Calu3 (cell line): Measurements from ENCODE around the gene SLCO3A1. TPM values are rescaled to one million over a fixed set of nuclear protein-coding genes. Genes with fewer than 3 reads are reported as not detected.

Source experiments
- BruUV-seq: library from RNA; stranded (reverse); fragments of 400-500 nt; replicated peaks from 2 replicates; lab custom pipeline; 2021; lab: Mats Ljungman, UMichigan
- CTCF ChIA-PET: fragments of 300-600 bp; sonication (Branson Sonifier 250); formaldehyde crosslinking; loops from one replicate; lab custom pipeline; 2022; ENCODE audit warnings: antibody characterized with exemption; lab: Charles Lee
- DNase-seq: peaks from one replicate; pipeline ENCODE4 v3.0.0; 2022
- H3K27ac Mint-ChIP-seq: one replicate; pipeline ENCODE4 v1.8.0; 2022; ENCODE audit warnings: mixed read lengths; ENCODE audit not compliant: unreplicated experiment
- H3K27me3 Mint-ChIP-seq: one replicate; pipeline ENCODE4 v1.8.0; 2022; ENCODE audit warnings: mixed read lengths; ENCODE audit not compliant: unreplicated experiment
- H3K36me3 Mint-ChIP-seq: one replicate; pipeline ENCODE4 v1.8.0; 2022; ENCODE audit warnings: mild to moderate bottlenecking, moderate library complexity, mixed read lengths; ENCODE audit not compliant: insufficient read depth, unreplicated experiment
- H3K4me1 Mint-ChIP-seq: one replicate; pipeline ENCODE4 v1.8.0; 2022; ENCODE audit warnings: mild to moderate bottlenecking, low read depth, mixed read lengths; ENCODE audit not compliant: unreplicated experiment
- H3K4me3 Mint-ChIP-seq: one replicate; pipeline ENCODE4 v1.8.0; 2022; ENCODE audit warnings: mild to moderate bottlenecking, low read depth, moderate library complexity, mixed read lengths; ENCODE audit not compliant: unreplicated experiment
- H3K9me3 Mint-ChIP-seq: one replicate; pipeline ENCODE4 v1.8.0; 2022; ENCODE audit warnings: low read depth, mixed read lengths; ENCODE audit not compliant: unreplicated experiment
- intact Hi-C: fragments of 100-400 bp; cut with micrococcal nuclease; formaldehyde crosslinking; loops from one replicate; pipeline ENCODE4 v1.10.0; 2022; ENCODE audit not compliant: unreplicated experiment
- total RNA-seq: library from RNA; stranded (reverse); gene quantifications from 2 replicates; pipeline ENCODE4 v1.2.3, GENCODE V29; 2022
- TF ChIP-seq, protein P1 (sequence below): fragments of 200-600 bp; IDR thresholded peaks from one replicate; pipeline ENCODE4 v1.8.0; 2022; ENCODE audit warnings: antibody characterized with exemption; ENCODE audit not compliant: unreplicated experiment

Gene SLCO3A1
- total RNA-seq, 1 experiment from 2014 or later, result 65.9 TPM

DNA sequence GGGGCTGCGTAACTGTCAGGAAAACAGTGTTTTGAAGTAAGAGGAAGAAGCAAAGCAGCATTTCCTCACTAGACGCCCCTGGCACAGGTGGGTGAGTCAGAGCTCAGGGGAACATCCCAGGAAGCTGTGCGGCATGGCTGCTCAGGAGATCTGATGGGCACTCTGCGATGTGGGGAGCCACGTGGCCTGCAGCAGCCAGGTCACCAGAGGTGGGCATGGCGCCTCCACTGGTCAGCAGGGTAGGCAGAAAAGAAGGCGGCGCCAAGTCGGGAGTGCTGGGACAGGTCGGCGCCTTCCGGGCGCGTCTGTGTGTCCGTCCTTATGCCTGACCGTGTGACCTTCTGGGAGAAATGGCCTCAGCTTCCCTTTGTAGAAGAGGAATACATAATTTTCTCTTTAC lies 290.3 kb downstream of the SLCO3A1 start:
- intact Hi-C loops, result no loop called here
- no peaks in the 10 kb centered on the region for H3K27me3 Mint-ChIP-seq
- H3K9me3 Mint-ChIP-seq, result no peaks in the 10 kb centered on the region
- CTCF ChIA-PET, result no interaction called here
- no TSS peak for BruUV-seq
- H3K4me3 Mint-ChIP-seq, result no peak overlapping the region
- no peak overlapping the region for H3K27ac Mint-ChIP-seq
- TF ChIP-seq, protein P1, sequence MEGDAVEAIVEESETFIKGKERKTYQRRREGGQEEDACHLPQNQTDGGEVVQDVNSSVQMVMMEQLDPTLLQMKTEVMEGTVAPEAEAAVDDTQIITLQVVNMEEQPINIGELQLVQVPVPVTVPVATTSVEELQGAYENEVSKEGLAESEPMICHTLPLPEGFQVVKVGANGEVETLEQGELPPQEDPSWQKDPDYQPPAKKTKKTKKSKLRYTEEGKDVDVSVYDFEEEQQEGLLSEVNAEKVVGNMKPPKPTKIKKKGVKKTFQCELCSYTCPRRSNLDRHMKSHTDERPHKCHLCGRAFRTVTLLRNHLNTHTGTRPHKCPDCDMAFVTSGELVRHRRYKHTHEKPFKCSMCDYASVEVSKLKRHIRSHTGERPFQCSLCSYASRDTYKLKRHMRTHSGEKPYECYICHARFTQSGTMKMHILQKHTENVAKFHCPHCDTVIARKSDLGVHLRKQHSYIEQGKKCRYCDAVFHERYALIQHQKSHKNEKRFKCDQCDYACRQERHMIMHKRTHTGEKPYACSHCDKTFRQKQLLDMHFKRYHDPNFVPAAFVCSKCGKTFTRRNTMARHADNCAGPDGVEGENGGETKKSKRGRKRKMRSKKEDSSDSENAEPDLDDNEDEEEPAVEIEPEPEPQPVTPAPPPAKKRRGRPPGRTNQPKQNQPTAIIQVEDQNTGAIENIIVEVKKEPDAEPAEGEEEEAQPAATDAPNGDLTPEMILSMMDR, result no peak
- H3K36me3 Mint-ChIP-seq, result peaks cover 6% of the 10 kb centered on the region
- DNase-seq, result no peak
- H3K4me1 Mint-ChIP-seq, result peaks cover 9% of the 10 kb centered on the region

DNA sequence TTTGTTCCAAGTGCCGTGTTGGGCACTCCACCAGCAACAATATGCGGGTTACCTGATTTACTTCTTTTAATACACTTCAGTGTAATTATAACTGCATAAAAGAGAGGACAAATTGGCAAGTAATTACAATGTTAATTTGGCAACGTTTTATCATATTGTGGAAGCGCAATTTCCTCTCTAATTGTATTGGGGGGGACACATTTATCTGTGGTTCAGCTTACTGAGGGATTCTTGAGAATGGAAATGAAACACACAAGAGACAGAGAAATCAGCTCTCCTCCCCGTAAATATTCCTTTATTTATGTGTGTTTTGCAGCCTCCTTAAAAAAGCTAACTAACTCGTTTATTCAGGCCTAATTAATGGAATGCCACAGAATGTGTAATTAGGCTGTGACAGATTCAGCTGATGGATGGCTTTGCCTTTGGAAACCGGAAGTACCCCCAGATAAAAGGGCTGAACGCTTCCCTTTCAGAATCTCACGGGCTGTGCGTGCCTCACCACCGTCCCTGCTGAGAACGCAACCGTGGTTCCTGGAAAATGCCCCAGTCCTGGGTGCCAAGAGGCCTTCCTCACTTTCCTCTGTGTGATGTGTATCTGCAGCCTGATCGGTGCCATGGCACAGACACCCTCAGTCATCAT lies 293.1 kb downstream of the SLCO3A1 start:
- TF ChIP-seq, protein P1, result no peak
- Mint-ChIP-seq H3K4me3 (no peak overlapping the region), H3K4me1 (no peaks in the 10 kb centered on the region), H3K27me3 (no peaks in the 10 kb centered on the region), H3K27ac (no peak overlapping the region), H3K36me3 (peaks cover 6% of the 10 kb centered on the region), H3K9me3 (no peaks in the 10 kb centered on the region)
- DNase-seq, result no peak
- intact Hi-C loops, result no loop called here
- CTCF ChIA-PET, result interaction anchor here (0.6 kb wide), 1 partner anchor 31 kb away, joined by 3 read pairs; no protein-coding TSS in a partner anchor
- BruUV-seq, result no TSS peak

DNA sequence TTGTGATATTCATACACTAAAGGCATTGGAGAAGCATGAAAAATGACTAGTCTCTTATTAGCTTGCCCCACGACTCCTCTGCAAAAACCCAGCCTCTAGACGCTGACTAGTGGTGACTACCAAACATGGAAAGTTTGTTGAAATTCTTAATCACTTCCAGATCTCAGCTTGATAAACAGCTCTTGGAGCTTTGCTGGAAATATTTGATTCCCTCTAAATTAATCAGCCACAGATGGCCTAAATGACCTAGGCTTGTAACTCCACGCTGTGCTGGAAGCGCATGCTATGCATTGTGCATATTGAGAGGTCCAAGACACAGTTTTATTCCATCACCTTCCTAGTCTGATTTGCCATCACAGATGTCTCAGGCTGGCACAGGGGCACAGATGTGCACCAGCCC lies 295.5 kb downstream of the SLCO3A1 start:
- Mint-ChIP-seq H3K27ac (no peak overlapping the region), H3K27me3 (no peaks in the 10 kb centered on the region), H3K4me1 (no peaks in the 10 kb centered on the region), H3K36me3 (no peaks in the 10 kb centered on the region), H3K4me3 (no peak overlapping the region), H3K9me3 (no peaks in the 10 kb centered on the region)
- no peak for DNase-seq
- TF ChIP-seq, protein P1, result no peak
- no TSS peak for BruUV-seq
- intact Hi-C loops, result no loop called here
- CTCF ChIA-PET, result no interaction called here

DNA sequence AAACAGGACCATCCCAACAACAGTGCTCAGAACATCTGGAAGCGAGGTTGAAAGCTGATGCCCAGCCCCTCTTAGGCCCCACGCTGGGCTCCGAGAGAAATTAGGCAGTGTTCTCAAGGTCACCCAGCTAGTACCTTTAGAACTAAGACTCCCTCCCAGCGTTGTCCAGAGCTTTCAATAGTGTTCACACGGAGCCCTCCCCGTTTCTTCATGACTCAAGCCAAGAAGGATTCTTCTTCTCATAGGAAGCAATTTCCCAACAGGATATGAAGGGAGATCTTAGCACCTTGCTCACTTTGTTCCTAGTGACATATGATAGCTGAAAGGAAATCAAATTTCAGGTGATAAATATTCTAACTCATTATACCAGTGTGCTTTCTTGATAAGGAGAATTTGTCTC lies 296.0 kb downstream of the SLCO3A1 start:
- no peaks in the 10 kb centered on the region for H3K9me3 Mint-ChIP-seq
- H3K36me3 Mint-ChIP-seq, result no peaks in the 10 kb centered on the region
- H3K4me1 Mint-ChIP-seq, result no peaks in the 10 kb centered on the region
- intact Hi-C loops, result no loop called here
- no peak for DNase-seq
- no TSS peak for BruUV-seq
- H3K27me3 Mint-ChIP-seq, result no peaks in the 10 kb centered on the region
- H3K27ac Mint-ChIP-seq, result no peak overlapping the region
- TF ChIP-seq, protein P1, result no peak
- no peak overlapping the region for H3K4me3 Mint-ChIP-seq
- CTCF ChIA-PET, result no interaction called here
